Stimulated activated CD8-positive, alpha-beta memory T cell treated with anti-CD3 and anti-CD28 coated beads, Interleukin-4, amount 100 ng/mL, for 24 hours (primary cell): ENCODE data around the gene XCL1.

Source experiments
- DNase-seq: peaks from one replicate; pipeline ENCODE4 v3.0.0-alpha.2; 2020; ENCODE audit warnings: low read depth

The XCL1 gene

GRCh38 chr1:168605443-168605842, 29.0 kb downstream of the XCL1 start:
- no peak for DNase-seq

- DNase-seq = no peak
Measured at GRCh38 chr1:168606096-168606495, 29.7 kb downstream of the XCL1 start.

GRCh38 chr1:168607872-168608428, 31.5 kb downstream of the XCL1 start:
- no peak for DNase-seq

GRCh38 chr1:168608796-168609715, 32.7 kb downstream of the XCL1 start:
- no peak for DNase-seq

GRCh38 chr1:168609741-168610510, 33.5 kb downstream of the XCL1 start:
- DNase-seq = no peak

GRCh38 chr1:168613038-168613451, 36.6 kb downstream of the XCL1 start:
- DNase-seq = no peak

GRCh38 chr1:168613691-168614231, 37.4 kb downstream of the XCL1 start:
- no peak for DNase-seq

- DNase-seq = no peak
Measured at GRCh38 chr1:168614235-168614634, 37.8 kb downstream of the XCL1 start.

- no peak for DNase-seq
Measured at GRCh38 chr1:168615965-168616364, 39.6 kb downstream of the XCL1 start.

- DNase-seq = no peak
Measured at GRCh38 chr1:168617974-168618750, 41.8 kb downstream of the XCL1 start.

- DNase-seq = no peak
Measured at GRCh38 chr1:168618886-168619285, 42.5 kb downstream of the XCL1 start.

GRCh38 chr1:168621356-168621755, 45.0 kb downstream of the XCL1 start:
- no peak for DNase-seq

GRCh38 chr1:168623003-168623828, 46.8 kb downstream of the XCL1 start:
- DNase-seq = no peak

GRCh38 chr1:168623831-168624230, 47.4 kb downstream of the XCL1 start:
- no peak for DNase-seq

- DNase-seq = no peak
Measured at GRCh38 chr1:168626326-168626725, 49.9 kb downstream of the XCL1 start.

GRCh38 chr1:168627370-168627769, 51.0 kb downstream of the XCL1 start:
- DNase-seq = no peak

GRCh38 chr1:168628807-168629206, 52.4 kb downstream of the XCL1 start:
- DNase-seq = no peak

- DNase-seq = no peak
Measured at GRCh38 chr1:168629466-168629865, 53.1 kb downstream of the XCL1 start.
